Measurements from ENCODE around the gene LRRD1. TPM values are rescaled to one million over a fixed set of nuclear protein-coding genes. Genes with fewer than 3 reads are reported as not detected.

LRRD1 gene
- total RNA-seq, 1 donor from 2014 or later, result 0.49 TPM

GRCh38 chr7:92133133-92133736 lies 45.7 kb downstream of the LRRD1 start:
- intact Hi-C loops (cut with DNase I), result loop anchor here (5.0 kb wide), 1 partner anchor 314 kb away; the partner anchor contains the start of gene GATAD1
- no peak for DNase-seq (ENCODE audit: extremely low spot score in 2 of 2)
- peaks cover 27% of the 10 kb centered on the region for H3K4me1 ChIP-seq
- H3K36me3 ChIP-seq, result peaks cover 0 to 9% of the 10 kb centered on the region in 2 donors
- TF ChIP-seq POLR2AphosphoS5 (IDR thresholded peaks at IDR 0.05; ENCODE audit: insufficient read depth in 1 of 2, low read depth in 1 of 2) (no peak), CTCF (IDR thresholded peaks at IDR 0.05) (no peak), POLR2A (IDR thresholded peaks at IDR 0.05) (no peak)
- peak overlapping the region; percentile 98 for H3K27ac ChIP-seq
- no peaks in the 10 kb centered on the region for H3K27me3 ChIP-seq
- H3K4me3 ChIP-seq, result peak overlapping the region; percentile 88 to 98
- H3K9me3 ChIP-seq, result no peaks in the 10 kb centered on the region

- Histone ChIP-seq H3K27ac (no peak overlapping the region), H3K27me3 (no peaks in the 10 kb centered on the region), H3K4me3 (no peak overlapping the region), H3K36me3 (peaks cover 0 to 19% of the 10 kb centered on the region in 2 donors), H3K4me1 (peaks cover 27% of the 10 kb centered on the region), H3K9me3 (no peaks in the 10 kb centered on the region)
- no peak for TF ChIP-seq CTCF (IDR thresholded peaks at IDR 0.05)
- no peak for TF ChIP-seq POLR2A (IDR thresholded peaks at IDR 0.05)
- no peak for TF ChIP-seq POLR2AphosphoS5 (IDR thresholded peaks at IDR 0.05; ENCODE audit: insufficient read depth in 1 of 2, low read depth in 1 of 2)
- no peak for DNase-seq (ENCODE audit: extremely low spot score in 2 of 2)
- intact Hi-C loops (cut with DNase I), result loop anchor here (5.0 kb wide), 1 partner anchor 315 kb away; the partner anchor contains the start of gene GATAD1
Observed at GRCh38 chr7:92131764-92132330, 47.1 kb downstream of the LRRD1 start.

- Histone ChIP-seq H3K4me1 (peaks cover 27% of the 10 kb centered on the region), H3K27ac (no peak overlapping the region), H3K27me3 (no peaks in the 10 kb centered on the region), H3K9me3 (no peaks in the 10 kb centered on the region), H3K36me3 (peaks cover 0 to 23% of the 10 kb centered on the region in 2 donors), H3K4me3 (no peak overlapping the region)
- intact Hi-C loops (cut with DNase I), result loop anchor here (5.0 kb wide), 1 partner anchor 316 kb away; the partner anchor contains the start of gene GATAD1
- TF ChIP-seq CTCF (IDR thresholded peaks at IDR 0.05) (no peak), POLR2A (IDR thresholded peaks at IDR 0.05) (no peak), POLR2AphosphoS5 (IDR thresholded peaks at IDR 0.05; ENCODE audit: insufficient read depth in 1 of 2, low read depth in 1 of 2) (no peak)
- DNase-seq (ENCODE audit: extremely low spot score in 2 of 2), result no peak
Observed at GRCh38 chr7:92131093-92131492, 47.8 kb downstream of the LRRD1 start.

GRCh38 chr7:92121681-92122080 lies 57.3 kb downstream of the LRRD1 start:
- Histone ChIP-seq H3K4me1 (no peaks in the 10 kb centered on the region), H3K4me3 (no peak overlapping the region), H3K36me3 (peaks cover 3 to 62% of the 10 kb centered on the region in 2 donors), H3K27ac (no peak overlapping the region), H3K9me3 (no peaks in the 10 kb centered on the region), H3K27me3 (no peaks in the 10 kb centered on the region)
- no peak for TF ChIP-seq POLR2A (IDR thresholded peaks at IDR 0.05)
- no peak for TF ChIP-seq POLR2AphosphoS5 (IDR thresholded peaks at IDR 0.05; ENCODE audit: insufficient read depth in 1 of 2, low read depth in 1 of 2)
- no peak for TF ChIP-seq CTCF (IDR thresholded peaks at IDR 0.05)
- no peak for DNase-seq (ENCODE audit: extremely low spot score in 2 of 2)
- intact Hi-C loops (cut with DNase I), result no loop called here

GRCh38 chr7:92119213-92119759 lies 59.7 kb downstream of the LRRD1 start:
- TF ChIP-seq POLR2A (IDR thresholded peaks at IDR 0.05), result no peak
- no peak for TF ChIP-seq CTCF (IDR thresholded peaks at IDR 0.05)
- TF ChIP-seq POLR2AphosphoS5 (IDR thresholded peaks at IDR 0.05; ENCODE audit: insufficient read depth in 1 of 2, low read depth in 1 of 2), result no peak
- Histone ChIP-seq H3K4me1 (no peaks in the 10 kb centered on the region), H3K4me3 (no peak overlapping the region), H3K27me3 (no peaks in the 10 kb centered on the region), H3K36me3 (peaks cover 0 to 63% of the 10 kb centered on the region in 2 donors), H3K9me3 (no peaks in the 10 kb centered on the region), H3K27ac (no peak overlapping the region)
- intact Hi-C loops (cut with DNase I), result no loop called here
- no peak for DNase-seq (ENCODE audit: extremely low spot score in 2 of 2)

Measured in vagina (tissue), 2 donors.